ENCODE data around the gene ZNF415. TPM values are rescaled to one million over a fixed set of nuclear protein-coding genes. Genes with fewer than 3 reads are reported as not detected.

The ZNF415 gene
- total RNA-seq, 3 donors from 2014 or later, result 4.3 to 17.7 (median 14.1) TPM

GRCh38 chr19:53161123-53161522 is 28.4 kb upstream of the ZNF415 start:
- Histone ChIP-seq H3K4me1 (no peaks in the 10 kb centered on the region), H3K36me3 (peaks cover 5% of the 10 kb centered on the region), H3K27me3 (no peaks in the 10 kb centered on the region), H3K27ac (no peak overlapping the region), H3K4me3 (no peak overlapping the region), H3K9me3 (peaks cover 27 to 47% of the 10 kb centered on the region in 2 donors)
- intact Hi-C loops (cut with DNase I; ENCODE audit: low total_unique reads), result no loop called here
- TF ChIP-seq POLR2AphosphoS5 (IDR thresholded peaks at IDR 0.05) (no peak), CTCF (IDR thresholded peaks at IDR 0.05) (no peak), POLR2A (IDR thresholded peaks at IDR 0.05) (no peak)
- DNase-seq (ENCODE audit: low spot score in 2 of 2), result no peak

GRCh38 chr19:53160350-53160749 is 27.6 kb upstream of the ZNF415 start:
- Histone ChIP-seq H3K9me3 (peaks cover 27 to 40% of the 10 kb centered on the region in 2 donors), H3K4me3 (no peak overlapping the region), H3K36me3 (no peaks in the 10 kb centered on the region), H3K27ac (no peak overlapping the region), H3K27me3 (no peaks in the 10 kb centered on the region), H3K4me1 (no peaks in the 10 kb centered on the region)
- DNase-seq (ENCODE audit: low spot score in 2 of 2), result no peak
- TF ChIP-seq POLR2AphosphoS5 (IDR thresholded peaks at IDR 0.05) (no peak), POLR2A (IDR thresholded peaks at IDR 0.05) (no peak), CTCF (IDR thresholded peaks at IDR 0.05) (no peak)
- intact Hi-C loops (cut with DNase I; ENCODE audit: low total_unique reads), result no loop called here

DNA sequence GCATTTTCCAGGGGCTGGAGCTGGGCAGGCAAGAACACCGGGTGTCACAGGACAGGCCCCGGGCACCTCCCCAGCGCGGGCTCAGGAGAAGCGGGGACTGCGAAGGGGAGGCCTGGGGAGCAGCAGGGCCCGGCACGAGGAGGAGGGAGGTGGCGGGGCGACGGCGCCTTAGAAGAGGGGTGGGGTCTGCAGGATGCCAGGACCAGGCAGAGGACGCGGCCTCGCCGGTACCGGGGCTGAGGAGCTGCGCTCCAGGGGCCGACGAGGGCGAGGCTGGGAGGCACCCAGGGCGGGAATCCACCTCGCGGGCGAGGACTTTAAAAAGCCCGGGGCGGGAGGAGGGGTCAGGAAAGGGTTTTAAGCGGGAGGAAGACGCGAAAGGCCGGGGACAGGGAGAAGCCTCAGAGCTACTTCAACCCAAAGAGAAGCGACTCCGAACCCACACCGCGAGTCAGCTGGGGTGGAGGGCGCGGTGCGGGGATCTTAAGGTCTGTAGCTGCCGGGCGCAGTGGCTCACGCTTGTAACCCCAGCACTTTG is 25.5 kb upstream of the ZNF415 start:
- H3K9me3 ChIP-seq, result peaks cover 18 to 25% of the 10 kb centered on the region in 2 donors
- TF ChIP-seq CTCF (IDR thresholded peaks at IDR 0.05) (no peak), POLR2AphosphoS5 (IDR thresholded peaks at IDR 0.05) (no peak), POLR2A (IDR thresholded peaks at IDR 0.05) (no peak)
- H3K36me3 ChIP-seq, result no peaks in the 10 kb centered on the region
- H3K4me3 ChIP-seq, result peak overlapping the region; percentile 56 to 76 (median 64)
- H3K27me3 ChIP-seq, result no peaks in the 10 kb centered on the region
- H3K27ac ChIP-seq, result peak overlapping the region; percentile 68 to 73
- DNase-seq (ENCODE audit: low spot score in 2 of 2), result peak; percentile 18 to 52
- H3K4me1 ChIP-seq, result no peaks in the 10 kb centered on the region
- intact Hi-C loops (cut with DNase I; ENCODE audit: low total_unique reads), result no loop called here

DNA sequence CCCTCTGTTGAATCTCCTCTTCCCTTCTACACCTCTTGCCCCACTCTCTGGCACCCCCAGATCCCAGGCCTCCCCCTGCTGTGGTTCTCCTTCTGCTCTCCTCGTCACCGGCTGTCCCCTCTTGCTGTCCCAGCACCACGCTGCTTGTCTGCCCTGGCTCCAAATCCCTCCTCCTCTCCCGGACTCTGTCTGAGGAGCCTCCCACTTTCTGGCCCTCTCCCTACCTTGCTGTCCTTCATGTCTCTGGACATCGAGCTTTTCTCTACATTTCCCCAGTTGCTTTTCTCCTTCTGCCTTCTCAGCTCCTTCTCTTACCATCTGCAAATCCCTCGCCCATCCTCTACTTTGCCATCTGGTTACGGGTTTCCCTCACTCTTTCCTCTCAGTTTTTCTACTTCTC is 24.9 kb upstream of the ZNF415 start:
- no peaks in the 10 kb centered on the region for H3K4me1 ChIP-seq
- DNase-seq (ENCODE audit: low spot score in 2 of 2), result no peak
- peak overlapping the region; percentile 68 to 73 for H3K27ac ChIP-seq
- H3K27me3 ChIP-seq, result no peaks in the 10 kb centered on the region
- H3K4me3 ChIP-seq, result peak overlapping the region; percentile 56 to 76 (median 64)
- peaks cover 18 to 24% of the 10 kb centered on the region in 2 donors for H3K9me3 ChIP-seq
- intact Hi-C loops (cut with DNase I; ENCODE audit: low total_unique reads), result no loop called here
- peaks cover 4% of the 10 kb centered on the region for H3K36me3 ChIP-seq
- TF ChIP-seq POLR2AphosphoS5 (IDR thresholded peaks at IDR 0.05), result no peak
- TF ChIP-seq POLR2A (IDR thresholded peaks at IDR 0.05), result no peak
- no peak for TF ChIP-seq CTCF (IDR thresholded peaks at IDR 0.05)

- no peaks in the 10 kb centered on the region for H3K4me1 ChIP-seq
- no peak for DNase-seq (ENCODE audit: low spot score in 2 of 2)
- intact Hi-C loops (cut with DNase I; ENCODE audit: low total_unique reads), result no loop called here
- peak overlapping the region in 1 of 2 donors; percentile 60 for H3K27ac ChIP-seq
- H3K36me3 ChIP-seq, result peaks cover 4% of the 10 kb centered on the region
- peaks cover 22 to 30% of the 10 kb centered on the region in 2 donors for H3K9me3 ChIP-seq
- no peaks in the 10 kb centered on the region for H3K27me3 ChIP-seq
- TF ChIP-seq POLR2AphosphoS5 (IDR thresholded peaks at IDR 0.05) (no peak), CTCF (IDR thresholded peaks at IDR 0.05) (no peak), POLR2A (IDR thresholded peaks at IDR 0.05) (no peak)
- peak overlapping the region in 2 of 3 donors; percentile 64 to 76 for H3K4me3 ChIP-seq
These were observed 24.1 kb upstream of the ZNF415 start for GRCh38 chr19:53156850-53157249.
